Measurements from ENCODE around the gene ELOVL4. TPM values are rescaled to one million over a fixed set of nuclear protein-coding genes. Genes with fewer than 3 reads are reported as not detected.
A peak's percentile ranks its signal among the peaks of the same experiment; 100 is the strongest.

The ELOVL4 gene
- total and polyA plus RNA-seq, 2 of the 13 experiments (the other 11 are each of a cell fraction or from before 2014, with no cell fraction given) = 0.04 TPM; not detected in 1

DNA sequence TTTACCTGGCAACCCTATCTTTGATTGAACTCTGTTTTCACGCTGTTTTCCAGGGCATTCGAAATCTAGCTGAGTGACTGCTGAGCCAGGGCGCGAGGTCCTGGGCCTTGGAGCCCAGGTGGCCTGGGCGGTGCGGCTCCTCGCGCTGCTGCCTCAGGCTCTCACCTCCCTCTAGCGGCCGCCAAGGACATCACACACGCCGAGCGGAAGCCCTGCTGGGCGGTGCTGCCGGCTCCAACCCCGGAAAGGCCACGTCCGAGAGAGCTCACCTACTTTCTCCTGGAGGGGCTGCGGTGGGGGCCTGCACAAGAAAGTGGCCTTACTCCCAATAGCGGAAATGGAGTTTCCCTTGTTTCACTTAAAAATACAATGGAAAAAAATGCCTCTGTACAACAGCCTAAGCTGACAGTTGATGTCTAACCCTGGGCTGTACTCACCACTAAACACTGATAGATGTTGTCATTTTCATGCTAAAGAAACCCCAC lies 77.7 kb downstream of the ELOVL4 start (continued):
- TF ChIP-seq, protein P1, sequence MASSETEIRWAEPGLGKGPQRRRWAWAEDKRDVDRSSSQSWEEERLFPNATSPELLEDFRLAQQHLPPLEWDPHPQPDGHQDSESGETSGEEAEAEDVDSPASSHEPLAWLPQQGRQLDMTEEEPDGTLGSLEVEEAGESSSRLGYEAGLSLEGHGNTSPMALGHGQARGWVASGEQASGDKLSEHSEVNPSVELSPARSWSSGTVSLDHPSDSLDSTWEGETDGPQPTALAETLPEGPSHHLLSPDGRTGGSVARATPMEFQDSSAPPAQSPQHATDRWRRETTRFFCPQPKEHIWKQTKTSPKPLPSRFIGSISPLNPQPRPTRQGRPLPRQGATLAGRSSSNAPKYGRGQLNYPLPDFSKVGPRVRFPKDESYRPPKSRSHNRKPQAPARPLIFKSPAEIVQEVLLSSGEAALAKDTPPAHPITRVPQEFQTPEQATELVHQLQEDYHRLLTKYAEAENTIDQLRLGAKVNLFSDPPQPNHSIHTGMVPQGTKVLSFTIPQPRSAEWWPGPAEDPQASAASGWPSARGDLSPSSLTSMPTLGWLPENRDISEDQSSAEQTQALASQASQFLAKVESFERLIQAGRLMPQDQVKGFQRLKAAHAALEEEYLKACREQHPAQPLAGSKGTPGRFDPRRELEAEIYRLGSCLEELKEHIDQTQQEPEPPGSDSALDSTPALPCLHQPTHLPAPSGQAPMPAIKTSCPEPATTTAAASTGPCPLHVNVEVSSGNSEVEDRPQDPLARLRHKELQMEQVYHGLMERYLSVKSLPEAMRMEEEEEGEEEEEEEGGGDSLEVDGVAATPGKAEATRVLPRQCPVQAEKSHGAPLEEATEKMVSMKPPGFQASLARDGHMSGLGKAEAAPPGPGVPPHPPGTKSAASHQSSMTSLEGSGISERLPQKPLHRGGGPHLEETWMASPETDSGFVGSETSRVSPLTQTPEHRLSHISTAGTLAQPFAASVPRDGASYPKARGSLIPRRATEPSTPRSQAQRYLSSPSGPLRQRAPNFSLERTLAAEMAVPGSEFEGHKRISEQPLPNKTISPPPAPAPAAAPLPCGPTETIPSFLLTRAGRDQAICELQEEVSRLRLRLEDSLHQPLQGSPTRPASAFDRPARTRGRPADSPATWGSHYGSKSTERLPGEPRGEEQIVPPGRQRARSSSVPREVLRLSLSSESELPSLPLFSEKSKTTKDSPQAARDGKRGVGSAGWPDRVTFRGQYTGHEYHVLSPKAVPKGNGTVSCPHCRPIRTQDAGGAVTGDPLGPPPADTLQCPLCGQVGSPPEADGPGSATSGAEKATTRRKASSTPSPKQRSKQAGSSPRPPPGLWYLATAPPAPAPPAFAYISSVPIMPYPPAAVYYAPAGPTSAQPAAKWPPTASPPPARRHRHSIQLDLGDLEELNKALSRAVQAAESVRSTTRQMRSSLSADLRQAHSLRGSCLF (CRISPR knock-in tag; IDR thresholded peaks at IDR 0.05; ENCODE audit: borderline replicate concordance) = 0 out of 2 replicates have a peak, but pooled peaks have one; percentile 33
- TF ChIP-seq RXRB (CRISPR knock-in tag; IDR thresholded peaks at IDR 0.05; ENCODE audit: borderline replicate concordance) (0 out of 2 replicates have a peak, but pooled peaks have one; percentile 15), XRCC5 (optimal IDR thresholded peaks at IDR 0.05; ENCODE audit: low read length) (peak; percentile 97), ZNF264 (CRISPR knock-in tag; IDR thresholded peaks at IDR 0.05) (0 out of 2 replicates have a peak, but pooled peaks have one; percentile 35), POLR2AphosphoS2 (IDR thresholded peaks at IDR 0.05; ENCODE audit: low read depth, low read length) (no peak), KDM5B (CRISPR knock-in tag; IDR thresholded peaks at IDR 0.05; ENCODE audit: borderline replicate concordance) (peak; percentile 58; the same call in 1 of the 2 replicates), ZSCAN31 (CRISPR knock-in tag; IDR thresholded peaks at IDR 0.05; ENCODE audit: low read depth) (peak; percentile 64; the same call in 1 of the 2 replicates), ZNF446 (CRISPR knock-in tag; IDR thresholded peaks at IDR 0.05) (no peak), ZMYM4 (CRISPR knock-in tag; IDR thresholded peaks at IDR 0.05) (peak; percentile 86), ZSCAN12 (CRISPR knock-in tag; IDR thresholded peaks at IDR 0.05) (peak; percentile 43; the same call in 1 of the 2 replicates), ARNT2 (CRISPR knock-in tag; IDR thresholded peaks at IDR 0.05; ENCODE audit: low read depth) (0 out of 2 replicates have a peak, but pooled peaks have one; percentile 35), MEIS2 (CRISPR knock-in tag; IDR thresholded peaks at IDR 0.05) (peak; percentile 76; the same call in 1 of the 2 replicates), ZNF501 (CRISPR knock-in tag; IDR thresholded peaks at IDR 0.05) (peak; percentile 72), PHF21A (CRISPR knock-in tag; IDR thresholded peaks at IDR 0.05) (peak; percentile 53; the same call in 1 of the 2 replicates), SMARCE1 (IDR thresholded peaks at IDR 0.05; ENCODE audit: borderline replicate concordance) (no peak), MXD4 (CRISPR knock-in tag; IDR thresholded peaks at IDR 0.05) (no peak)
- TF ChIP-seq, protein P2, sequence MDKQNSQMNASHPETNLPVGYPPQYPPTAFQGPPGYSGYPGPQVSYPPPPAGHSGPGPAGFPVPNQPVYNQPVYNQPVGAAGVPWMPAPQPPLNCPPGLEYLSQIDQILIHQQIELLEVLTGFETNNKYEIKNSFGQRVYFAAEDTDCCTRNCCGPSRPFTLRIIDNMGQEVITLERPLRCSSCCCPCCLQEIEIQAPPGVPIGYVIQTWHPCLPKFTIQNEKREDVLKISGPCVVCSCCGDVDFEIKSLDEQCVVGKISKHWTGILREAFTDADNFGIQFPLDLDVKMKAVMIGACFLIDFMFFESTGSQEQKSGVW (CRISPR knock-in tag; IDR thresholded peaks at IDR 0.05; ENCODE audit: borderline replicate concordance) = no peak
- TF ChIP-seq, protein P3, sequence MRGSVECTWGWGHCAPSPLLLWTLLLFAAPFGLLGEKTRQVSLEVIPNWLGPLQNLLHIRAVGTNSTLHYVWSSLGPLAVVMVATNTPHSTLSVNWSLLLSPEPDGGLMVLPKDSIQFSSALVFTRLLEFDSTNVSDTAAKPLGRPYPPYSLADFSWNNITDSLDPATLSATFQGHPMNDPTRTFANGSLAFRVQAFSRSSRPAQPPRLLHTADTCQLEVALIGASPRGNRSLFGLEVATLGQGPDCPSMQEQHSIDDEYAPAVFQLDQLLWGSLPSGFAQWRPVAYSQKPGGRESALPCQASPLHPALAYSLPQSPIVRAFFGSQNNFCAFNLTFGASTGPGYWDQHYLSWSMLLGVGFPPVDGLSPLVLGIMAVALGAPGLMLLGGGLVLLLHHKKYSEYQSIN (CRISPR knock-in tag; IDR thresholded peaks at IDR 0.05; ENCODE audit: borderline replicate concordance) = 0 out of 2 replicates have a peak, but pooled peaks have one; percentile 54
- TF ChIP-seq, protein P4, sequence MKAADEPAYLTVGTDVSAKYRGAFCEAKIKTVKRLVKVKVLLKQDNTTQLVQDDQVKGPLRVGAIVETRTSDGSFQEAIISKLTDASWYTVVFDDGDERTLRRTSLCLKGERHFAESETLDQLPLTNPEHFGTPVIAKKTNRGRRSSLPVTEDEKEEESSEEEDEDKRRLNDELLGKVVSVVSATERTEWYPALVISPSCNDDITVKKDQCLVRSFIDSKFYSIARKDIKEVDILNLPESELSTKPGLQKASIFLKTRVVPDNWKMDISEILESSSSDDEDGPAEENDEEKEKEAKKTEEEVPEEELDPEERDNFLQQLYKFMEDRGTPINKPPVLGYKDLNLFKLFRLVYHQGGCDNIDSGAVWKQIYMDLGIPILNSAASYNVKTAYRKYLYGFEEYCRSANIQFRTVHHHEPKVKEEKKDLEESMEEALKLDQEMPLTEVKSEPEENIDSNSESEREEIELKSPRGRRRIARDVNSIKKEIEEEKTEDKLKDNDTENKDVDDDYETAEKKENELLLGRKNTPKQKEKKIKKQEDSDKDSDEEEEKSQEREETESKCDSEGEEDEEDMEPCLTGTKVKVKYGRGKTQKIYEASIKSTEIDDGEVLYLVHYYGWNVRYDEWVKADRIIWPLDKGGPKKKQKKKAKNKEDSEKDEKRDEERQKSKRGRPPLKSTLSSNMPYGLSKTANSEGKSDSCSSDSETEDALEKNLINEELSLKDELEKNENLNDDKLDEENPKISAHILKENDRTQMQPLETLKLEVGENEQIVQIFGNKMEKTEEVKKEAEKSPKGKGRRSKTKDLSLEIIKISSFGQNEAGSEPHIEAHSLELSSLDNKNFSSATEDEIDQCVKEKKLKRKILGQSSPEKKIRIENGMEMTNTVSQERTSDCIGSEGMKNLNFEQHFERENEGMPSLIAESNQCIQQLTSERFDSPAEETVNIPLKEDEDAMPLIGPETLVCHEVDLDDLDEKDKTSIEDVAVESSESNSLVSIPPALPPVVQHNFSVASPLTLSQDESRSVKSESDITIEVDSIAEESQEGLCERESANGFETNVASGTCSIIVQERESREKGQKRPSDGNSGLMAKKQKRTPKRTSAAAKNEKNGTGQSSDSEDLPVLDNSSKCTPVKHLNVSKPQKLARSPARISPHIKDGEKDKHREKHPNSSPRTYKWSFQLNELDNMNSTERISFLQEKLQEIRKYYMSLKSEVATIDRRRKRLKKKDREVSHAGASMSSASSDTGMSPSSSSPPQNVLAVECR (CRISPR knock-in tag; IDR thresholded peaks at IDR 0.05; ENCODE audit: borderline replicate concordance) = peak; percentile 39; the same call in 1 of the 2 replicates
